GM12891 (cell line): ENCODE results near the gene SLC37A1.

Experiments used
- DNase-seq: peaks from one replicate; pipeline ENCODE4 v3.0.0; 2011; ENCODE audit warnings: low spot score; ENCODE audit not compliant: insufficient read length
- FAIRE-seq: peaks from 2 replicates; lab custom pipeline; 2011; peaks lifted over from hg19 to GRCh38; lab: Jason Lieb, UNC
- PAX5 ChIP-seq: IDR thresholded peaks from 2 replicates; pipeline ENCODE4 v1.6.1; 2011; ENCODE audit warnings: low read length, moderate library complexity, mild to moderate bottlenecking; ENCODE audit not compliant: insufficient read depth, severe bottlenecking
- POLR2A ChIP-seq: IDR thresholded peaks from 2 replicates; pipeline ENCODE4 v1.6.1; 2011; ENCODE audit warnings: low read depth, low read length, control low read depth
- POLR2AphosphoS5 ChIP-seq: IDR thresholded peaks from 2 replicates; pipeline ENCODE4 v1.6.1; 2011; ENCODE audit warnings: low read depth, low read length, control low read depth
- POU2F2 ChIP-seq: IDR thresholded peaks from 2 replicates; pipeline ENCODE4 v1.6.1; 2011; ENCODE audit warnings: low read depth, mild to moderate bottlenecking, control low read depth, low read length, moderate library complexity
- SPI1 ChIP-seq: IDR thresholded peaks from 2 replicates; pipeline ENCODE4 v1.6.1; 2011; ENCODE audit warnings: low read depth, low read length, control low read depth
- TAF1 ChIP-seq: IDR thresholded peaks from 2 replicates; pipeline ENCODE4 v1.6.1; 2011; ENCODE audit warnings: low read depth, low read length, control low read depth

Gene SLC37A1

DNA sequence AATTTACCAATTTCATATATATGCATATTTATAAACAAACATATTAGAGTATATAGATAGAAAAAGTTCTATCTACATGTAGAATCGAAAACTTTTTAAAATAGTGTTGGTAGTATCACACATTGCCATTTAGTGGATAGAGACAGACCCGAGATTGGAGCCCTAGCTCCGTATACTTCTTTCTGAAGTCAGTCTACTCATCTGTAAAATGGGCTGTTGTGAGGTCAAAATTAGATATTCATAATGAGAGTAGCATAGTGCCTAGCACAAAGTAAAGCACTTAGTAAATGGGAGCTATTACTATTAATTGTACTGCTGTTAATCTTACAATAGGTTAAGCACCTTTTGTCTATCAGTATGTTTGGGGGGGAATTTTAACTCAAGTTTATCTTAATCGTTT lies 13.4 kb upstream of the SLC37A1 start:
- FAIRE-seq (no peak), DNase-seq (no peak)

DNA sequence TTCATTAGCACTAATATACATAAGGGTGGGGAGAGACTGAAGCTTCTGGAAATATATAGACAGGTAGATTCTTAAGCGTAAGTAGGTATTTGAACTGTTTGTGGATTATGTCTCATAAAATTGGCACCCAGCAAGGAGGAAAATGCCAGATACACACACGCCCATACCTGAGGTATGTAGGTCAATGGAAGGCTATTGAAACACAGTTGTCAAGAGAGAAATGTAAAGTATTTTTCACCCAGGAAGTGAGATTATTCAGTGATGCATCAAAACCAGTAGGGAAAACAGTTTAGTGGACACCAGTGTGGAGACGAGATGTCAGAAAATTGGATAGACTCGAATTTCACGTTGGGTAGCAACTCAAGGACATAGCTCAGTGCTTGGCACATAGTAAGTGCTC lies 12.9 kb upstream of the SLC37A1 start:
- FAIRE-seq (no peak), DNase-seq (no peak)
- TF ChIP-seq PAX5 (no peak), SPI1 (no peak), POU2F2 (no peak), POLR2A (no peak), POLR2AphosphoS5 (no peak)

More for the DNA sequence above, 13.4 kb upstream of the SLC37A1 start:
- TF ChIP-seq POU2F2 (no peak), POLR2A (no peak), PAX5 (no peak), TAF1 (no peak), SPI1 (no peak), POLR2AphosphoS5 (no peak)

DNA sequence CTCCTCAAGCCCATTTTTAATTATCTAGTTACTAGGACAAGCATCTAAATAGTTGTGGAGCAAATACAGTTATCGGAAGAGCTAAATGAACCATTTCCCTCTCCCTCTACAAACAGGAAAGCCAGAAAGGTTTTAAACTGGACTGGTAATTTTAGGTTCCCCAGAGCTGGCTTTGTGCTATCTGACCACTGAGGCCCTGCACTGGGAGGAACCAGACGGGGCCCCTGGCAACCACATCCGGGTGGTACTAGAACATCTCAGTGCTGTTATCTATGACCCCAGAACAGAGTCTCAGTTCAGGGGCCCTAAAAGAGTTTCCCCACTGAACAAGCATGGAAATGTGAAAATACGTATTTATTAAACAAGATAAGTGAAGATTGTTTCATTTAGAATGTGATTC lies 9.9 kb upstream of the SLC37A1 start:
- FAIRE-seq (peak; percentile 43), DNase-seq (no peak)
- no peak for TF ChIP-seq POU2F2

GRCh38 chr21:42505090-42505726 lies 8.4 kb upstream of the SLC37A1 start:
- FAIRE-seq (peak; percentile 94), DNase-seq (peak; percentile 51)
- TF ChIP-seq SPI1 (peak; percentile 100), POU2F2 (0 out of 2 replicates have a peak, but pooled peaks have one; percentile 23), POLR2A (no peak)

- peak; percentile 56 for FAIRE-seq
These were observed 6.2 kb upstream of the SLC37A1 start for GRCh38 chr21:42507418-42507817.

GRCh38 chr21:42508371-42508770 lies 5.3 kb upstream of the SLC37A1 start:
- DNase-seq (no peak), FAIRE-seq (no peak)
- TF ChIP-seq PAX5 (no peak), POLR2A (no peak), POU2F2 (no peak), POLR2AphosphoS5 (no peak), SPI1 (no peak), TAF1 (no peak)

More at GRCh38 chr21:42507418-42507817, 6.2 kb upstream of the SLC37A1 start:
- DNase-seq, result no peak
- TF ChIP-seq SPI1 (no peak), POLR2A (no peak), TAF1 (no peak), PAX5 (no peak), POLR2AphosphoS5 (no peak), POU2F2 (no peak)

DNA sequence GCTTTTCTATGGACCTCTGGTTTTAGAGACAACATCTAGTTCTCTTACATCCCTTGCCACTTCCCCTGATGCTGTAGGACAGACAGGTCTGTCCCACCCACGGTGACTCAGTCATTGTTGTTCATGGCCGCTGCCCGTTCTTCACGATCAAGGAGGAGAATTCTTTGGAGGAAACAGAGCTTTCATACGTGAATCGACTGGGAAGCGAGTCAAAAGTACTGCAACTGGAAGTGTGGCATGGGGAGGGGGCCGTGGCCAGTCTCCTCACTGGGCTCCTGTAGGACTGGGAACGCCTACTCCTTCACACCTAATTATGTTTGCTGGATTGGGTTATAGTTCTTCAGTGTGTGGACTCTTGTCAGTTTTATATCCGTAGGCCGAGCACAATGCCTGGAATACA lies 4.4 kb upstream of the SLC37A1 start:
- TF ChIP-seq PAX5 (no peak), POLR2A (no peak), SPI1 (no peak), POLR2AphosphoS5 (no peak), TAF1 (no peak), POU2F2 (no peak)
- DNase-seq (no peak), FAIRE-seq (no peak)

- FAIRE-seq, result no peak
- DNase-seq, result no peak
- no peak for TF ChIP-seq POU2F2
- TF ChIP-seq SPI1, result no peak
- no peak for TF ChIP-seq POLR2A
- TF ChIP-seq TAF1, result no peak
These were observed 1.2 kb upstream of the SLC37A1 start for GRCh38 chr21:42512346-42513034.

DNA sequence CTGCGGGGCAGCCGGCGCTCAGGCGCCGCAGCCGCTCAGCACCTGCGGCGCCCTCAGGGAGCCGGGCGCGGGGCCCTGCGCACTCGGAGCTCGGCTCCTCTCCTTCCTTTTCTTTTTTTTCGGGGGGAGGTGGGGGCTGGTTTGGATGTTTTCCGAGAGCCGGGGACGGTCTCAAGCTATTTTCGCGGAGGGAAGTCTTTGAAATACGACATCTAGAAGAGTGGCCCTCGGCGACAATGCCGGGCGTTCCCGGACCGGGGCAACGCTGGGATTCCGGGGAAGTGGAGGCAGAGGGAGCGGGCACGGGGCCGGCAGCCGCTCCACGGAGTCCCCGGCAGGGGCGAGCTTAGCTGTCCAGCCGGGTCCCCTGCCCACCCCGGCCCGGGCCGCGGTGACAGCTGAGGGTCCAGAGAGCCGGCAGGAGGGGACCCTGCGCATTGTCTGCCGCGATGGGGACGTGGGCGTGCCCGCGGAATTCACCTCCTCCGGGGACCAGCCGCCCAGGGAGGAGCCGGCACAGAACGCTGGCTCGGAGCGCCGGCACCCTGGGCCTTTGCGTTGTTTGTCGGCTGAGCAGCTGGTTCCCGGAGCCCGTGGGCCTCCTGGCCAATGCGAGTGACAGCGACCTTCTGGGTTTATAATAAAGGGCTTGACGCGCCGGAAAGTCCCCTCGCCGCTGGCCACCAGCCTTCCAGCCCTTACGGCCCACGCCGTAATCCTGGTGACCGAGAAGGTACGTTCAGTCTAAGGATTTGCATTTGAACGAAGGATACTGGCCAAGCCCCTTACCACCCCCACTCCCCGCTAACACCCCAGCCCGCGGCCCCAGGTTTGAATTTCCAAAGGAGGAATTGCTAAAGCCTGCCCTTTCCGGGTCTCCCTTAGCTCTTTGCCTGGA lies 582 bp downstream of the SLC37A1 start:
- FAIRE-seq (peak; percentile 69), DNase-seq (peak; percentile 58)
- peak; percentile 36; the same call in 1 of the 2 replicates for TF ChIP-seq POU2F2
- peak; percentile 66 for TF ChIP-seq TAF1
- no peak for TF ChIP-seq PAX5
- TF ChIP-seq POLR2A, result peak; percentile 63
- no peak for TF ChIP-seq SPI1
- TF ChIP-seq POLR2AphosphoS5, result peak; percentile 65
